Lower leg skin (tissue), 4 donors: ENCODE data around the gene POU2AF1. TPM values are rescaled to one million over a fixed set of nuclear protein-coding genes. Genes with fewer than 3 reads are reported as not detected.

Experiments used
- DNase-seq, 2 donors: peaks; one replicate each; pipeline ENCODE4 v3.0.0-alpha.2; 2019; ENCODE audit warnings: low spot score in 2 of 2
- H3K4me3 ChIP-seq: fragments of 200-600 bp; sonication (generic); 2 replicates; pipeline ENCODE4 v1.5.1; 2017; ENCODE audit warnings: mild to moderate bottlenecking, low read depth; ENCODE audit not compliant: poor library complexity, severe bottlenecking
- POLR2A ChIP-seq, 2 donors: fragments of 450-650 bp; IDR thresholded peaks; one replicate each; pipeline ENCODE4 v1.6.1; 2016 to 2017; ENCODE audit warnings: antibody characterized with exemption in 2 of 2, mild to moderate bottlenecking in 1 of 2, moderate library complexity in 1 of 2
- WGBS, 2 donors: methylation state at CpG; one replicate each; pipeline ENCODE4 v1.1.5; 2018; 5-methylcytosine and 5-hydroxymethylcytosine counted together
- intact Hi-C: fragments of 100-400 bp; cut with DNase I; formaldehyde crosslinking; loops from one replicate; pipeline ENCODE4 v1.15.0; 2023; ENCODE audit warnings: low total_unique reads
- total RNA-seq, 4 donors: library from RNA; depleted of rRNA; stranded (reverse); fragments of >200 nt; gene quantifications; one replicate each; pipeline ENCODE4 v1.1.0, GENCODE V29; 2016
- TF ChIP-seq, protein P1 (sequence below), 3 donors: fragments of 450-650 bp; IDR thresholded peaks; one replicate each; pipeline ENCODE4 v1.5.1; 2016; ENCODE audit warnings: antibody characterized with exemption in 3 of 3, mild to moderate bottlenecking in 3 of 3, moderate library complexity in 2 of 3

Gene POU2AF1
- total RNA-seq, 4 donors from 2014 or later, result 0.13 TPM; not detected in 3

DNA sequence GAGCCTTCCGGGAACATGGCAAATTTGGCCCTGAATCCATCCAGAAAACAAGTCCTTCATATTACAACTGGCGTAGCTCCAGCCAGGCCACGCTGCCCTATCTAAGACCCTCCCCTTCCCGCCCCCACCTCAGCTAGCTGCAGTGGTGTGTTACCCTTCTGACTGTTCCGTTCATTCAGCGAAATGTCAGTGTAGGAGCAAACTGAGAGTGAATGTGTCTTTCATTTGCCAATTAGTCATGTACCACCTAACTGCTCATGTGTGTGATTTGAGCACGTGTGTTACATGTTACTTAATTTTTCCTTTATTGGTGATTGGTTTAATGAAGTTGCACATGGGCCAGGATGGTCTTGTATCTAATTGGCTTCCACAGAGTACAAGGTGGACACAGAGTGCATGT lies 34.8 kb upstream of the POU2AF1 start:
- peak in 1 of 2 donors; percentile 46 for DNase-seq
- TF ChIP-seq, protein P1, sequence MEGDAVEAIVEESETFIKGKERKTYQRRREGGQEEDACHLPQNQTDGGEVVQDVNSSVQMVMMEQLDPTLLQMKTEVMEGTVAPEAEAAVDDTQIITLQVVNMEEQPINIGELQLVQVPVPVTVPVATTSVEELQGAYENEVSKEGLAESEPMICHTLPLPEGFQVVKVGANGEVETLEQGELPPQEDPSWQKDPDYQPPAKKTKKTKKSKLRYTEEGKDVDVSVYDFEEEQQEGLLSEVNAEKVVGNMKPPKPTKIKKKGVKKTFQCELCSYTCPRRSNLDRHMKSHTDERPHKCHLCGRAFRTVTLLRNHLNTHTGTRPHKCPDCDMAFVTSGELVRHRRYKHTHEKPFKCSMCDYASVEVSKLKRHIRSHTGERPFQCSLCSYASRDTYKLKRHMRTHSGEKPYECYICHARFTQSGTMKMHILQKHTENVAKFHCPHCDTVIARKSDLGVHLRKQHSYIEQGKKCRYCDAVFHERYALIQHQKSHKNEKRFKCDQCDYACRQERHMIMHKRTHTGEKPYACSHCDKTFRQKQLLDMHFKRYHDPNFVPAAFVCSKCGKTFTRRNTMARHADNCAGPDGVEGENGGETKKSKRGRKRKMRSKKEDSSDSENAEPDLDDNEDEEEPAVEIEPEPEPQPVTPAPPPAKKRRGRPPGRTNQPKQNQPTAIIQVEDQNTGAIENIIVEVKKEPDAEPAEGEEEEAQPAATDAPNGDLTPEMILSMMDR (IDR thresholded peaks at IDR 0.05), result no peak
- no peak for TF ChIP-seq POLR2A (IDR thresholded peaks at IDR 0.05)
- intact Hi-C loops, result no loop called here
- 80 to 89% methylated on average over 7 of the region's 7 CpGs for WGBS, 2 donors
- no peak overlapping the region for H3K4me3 ChIP-seq

DNA sequence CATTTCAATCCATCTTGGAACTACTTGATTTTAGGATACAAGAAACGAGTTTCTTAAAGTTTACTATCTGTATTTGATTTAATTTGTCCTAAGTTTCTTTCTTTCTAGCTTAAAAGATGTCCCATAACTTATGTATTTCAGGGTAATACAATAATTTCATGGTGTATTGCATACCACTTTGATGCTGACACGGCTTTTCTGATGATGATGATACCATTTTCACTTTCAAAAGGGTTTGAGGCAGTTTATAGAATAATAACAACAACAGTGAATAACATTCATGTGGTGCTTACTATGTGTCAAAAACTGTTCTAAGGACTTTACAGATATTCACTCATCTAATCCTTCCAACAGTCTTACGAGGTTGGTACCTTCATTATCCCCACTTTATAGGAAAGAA lies 33.2 kb upstream of the POU2AF1 start:
- no peak for TF ChIP-seq POLR2A (IDR thresholded peaks at IDR 0.05)
- TF ChIP-seq, protein P1 (IDR thresholded peaks at IDR 0.05), result no peak
- no peak overlapping the region for H3K4me3 ChIP-seq
- 83 to 90% methylated on average over 3 of the region's 3 CpGs for WGBS, 2 donors
- intact Hi-C loops, result no loop called here
- no peak for DNase-seq

DNA sequence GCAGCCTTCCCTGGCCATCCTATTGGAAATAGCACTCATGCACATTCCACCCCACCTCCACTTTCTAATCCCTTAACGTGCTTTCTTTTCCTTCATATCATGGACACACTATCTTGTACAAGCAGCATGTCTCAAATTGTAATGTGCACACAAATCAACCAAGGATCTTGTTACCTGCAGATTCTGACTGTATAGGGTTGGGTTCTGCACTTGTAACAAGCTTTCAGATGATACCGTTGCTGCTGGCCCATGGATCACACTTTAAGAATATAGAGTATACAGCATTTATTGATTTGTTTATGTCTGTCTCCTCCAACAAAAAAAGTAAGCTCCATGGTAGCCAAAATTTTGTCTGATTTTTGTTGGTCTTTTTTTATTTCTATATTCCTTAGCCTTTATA lies 32.4 kb upstream of the POU2AF1 start:
- WGBS, 2 donors, result 88 to 93% methylated on average over 1 of the region's 2 CpGs
- intact Hi-C loops, result no loop called here
- DNase-seq, result no peak
- no peak overlapping the region for H3K4me3 ChIP-seq
- TF ChIP-seq, protein P1 (IDR thresholded peaks at IDR 0.05), result no peak
- no peak for TF ChIP-seq POLR2A (IDR thresholded peaks at IDR 0.05)

DNA sequence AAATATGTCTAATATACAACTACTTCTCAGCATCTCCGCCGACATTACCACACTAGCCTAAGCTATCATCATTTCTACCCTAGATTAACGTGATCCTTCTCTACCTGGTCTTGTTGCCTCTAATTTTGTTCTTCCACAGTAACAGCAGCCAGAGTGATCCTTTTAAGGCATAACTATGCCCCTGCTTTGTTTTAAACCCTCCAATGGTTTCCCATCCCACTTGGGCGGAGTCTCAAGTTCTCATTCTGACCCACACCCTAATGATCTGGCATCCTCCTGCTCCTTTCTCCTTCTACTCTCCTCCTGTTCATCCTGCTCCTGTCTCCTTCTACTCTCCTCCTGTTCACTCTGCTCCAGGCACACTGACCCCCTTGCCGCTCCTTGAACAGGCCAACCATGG lies 31.9 kb upstream of the POU2AF1 start:
- no peak overlapping the region for H3K4me3 ChIP-seq
- 89 to 93% methylated on average over 5 of the region's 5 CpGs for WGBS, 2 donors
- TF ChIP-seq, protein P1 (IDR thresholded peaks at IDR 0.05), result no peak
- no peak for TF ChIP-seq POLR2A (IDR thresholded peaks at IDR 0.05)
- DNase-seq, result peak in 1 of 2 donors; percentile 15
- intact Hi-C loops, result no loop called here

DNA sequence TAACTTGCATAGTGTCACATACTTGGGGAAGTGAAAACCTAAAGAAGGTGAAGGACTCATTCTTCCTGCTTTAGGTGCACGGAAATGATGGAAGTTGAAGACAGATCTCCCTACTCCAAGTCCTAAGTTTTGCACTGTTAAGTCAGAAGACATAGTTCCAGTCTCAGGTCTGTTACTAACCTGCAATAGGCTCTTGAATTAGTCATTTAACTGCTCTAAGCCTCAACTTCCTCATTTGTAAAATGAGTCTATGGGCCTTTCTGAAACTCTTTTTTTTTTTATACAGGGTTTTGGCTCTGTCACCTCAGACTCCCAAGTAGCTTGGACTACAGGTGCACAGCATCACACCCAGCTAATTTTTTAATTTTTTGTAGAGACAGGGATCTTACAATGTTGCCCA lies 30.8 kb upstream of the POU2AF1 start:
- no peak overlapping the region for H3K4me3 ChIP-seq
- DNase-seq, result peak in 1 of 2 donors; percentile 10
- TF ChIP-seq POLR2A (IDR thresholded peaks at IDR 0.05), result no peak
- TF ChIP-seq, protein P1 (IDR thresholded peaks at IDR 0.05), result no peak
- 88 to 89% methylated on average over 1 of the region's 1 CpG for WGBS, 2 donors
- intact Hi-C loops, result no loop called here
